Measurements from ENCODE around the gene NFYC. TPM values are rescaled to one million over a fixed set of nuclear protein-coding genes. Genes with fewer than 3 reads are reported as not detected.

Gene NFYC
- total RNA-seq, 2 donors from 2014 or later, result 46.9 to 62.2 TPM

DNA sequence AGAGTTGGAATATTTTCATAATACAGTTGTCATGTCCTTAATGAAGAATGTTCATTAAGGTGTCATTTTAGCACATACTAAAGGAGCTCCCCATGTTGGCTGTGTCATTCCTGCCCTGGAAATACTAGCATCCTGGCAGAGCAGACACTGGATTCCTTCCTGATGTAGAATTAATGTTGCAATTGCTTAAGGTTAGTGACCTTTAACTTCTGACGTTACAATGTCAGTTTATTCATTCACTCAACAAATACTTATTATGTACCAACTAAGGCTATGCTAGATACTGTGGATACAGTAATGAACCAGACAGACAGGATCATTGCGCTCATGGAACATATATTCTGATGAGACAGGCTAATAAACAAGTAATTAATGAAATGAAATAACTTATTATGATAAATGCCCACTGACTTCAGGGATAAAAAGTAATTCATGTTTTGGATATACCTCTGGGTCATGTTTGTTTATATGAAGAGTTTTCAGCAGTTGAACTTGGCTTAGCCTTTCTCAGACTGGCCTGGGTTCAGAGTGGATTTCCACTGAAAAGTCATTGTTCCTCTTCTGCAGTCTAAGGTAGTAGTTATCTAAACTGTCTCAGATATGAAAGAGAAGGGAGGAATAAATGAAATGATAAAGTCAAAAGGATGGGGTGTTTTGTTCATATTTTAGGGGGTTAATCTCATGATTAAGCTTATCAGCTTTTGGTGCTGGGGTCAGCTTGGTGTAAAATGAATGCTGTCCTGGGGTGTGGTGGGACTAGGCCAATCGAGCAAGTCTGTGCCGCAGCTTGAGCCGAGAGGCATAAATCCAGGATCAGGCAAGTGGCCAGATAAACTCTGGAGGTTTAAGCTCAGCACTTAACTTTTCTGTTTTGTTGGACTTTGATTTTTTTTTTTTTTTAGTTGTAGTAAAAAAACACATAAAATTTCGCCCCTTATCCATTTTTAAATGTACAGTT is 48.8 kb downstream of the NFYC start:
- no peak overlapping the region for H3K9ac ChIP-seq (ENCODE audit: low read depth in 2 of 2, low read length in 2 of 2)
- TF ChIP-seq, protein P1, sequence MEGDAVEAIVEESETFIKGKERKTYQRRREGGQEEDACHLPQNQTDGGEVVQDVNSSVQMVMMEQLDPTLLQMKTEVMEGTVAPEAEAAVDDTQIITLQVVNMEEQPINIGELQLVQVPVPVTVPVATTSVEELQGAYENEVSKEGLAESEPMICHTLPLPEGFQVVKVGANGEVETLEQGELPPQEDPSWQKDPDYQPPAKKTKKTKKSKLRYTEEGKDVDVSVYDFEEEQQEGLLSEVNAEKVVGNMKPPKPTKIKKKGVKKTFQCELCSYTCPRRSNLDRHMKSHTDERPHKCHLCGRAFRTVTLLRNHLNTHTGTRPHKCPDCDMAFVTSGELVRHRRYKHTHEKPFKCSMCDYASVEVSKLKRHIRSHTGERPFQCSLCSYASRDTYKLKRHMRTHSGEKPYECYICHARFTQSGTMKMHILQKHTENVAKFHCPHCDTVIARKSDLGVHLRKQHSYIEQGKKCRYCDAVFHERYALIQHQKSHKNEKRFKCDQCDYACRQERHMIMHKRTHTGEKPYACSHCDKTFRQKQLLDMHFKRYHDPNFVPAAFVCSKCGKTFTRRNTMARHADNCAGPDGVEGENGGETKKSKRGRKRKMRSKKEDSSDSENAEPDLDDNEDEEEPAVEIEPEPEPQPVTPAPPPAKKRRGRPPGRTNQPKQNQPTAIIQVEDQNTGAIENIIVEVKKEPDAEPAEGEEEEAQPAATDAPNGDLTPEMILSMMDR (IDR thresholded peaks at IDR 0.05), result no peak
- peak; percentile 38 for DNase-seq
- intact Hi-C loops (cut with DNase I), result no loop called here
- H3K9me3 ChIP-seq, result no peaks in the 10 kb centered on the region
- H3K27ac ChIP-seq, result no peak overlapping the region
- H3K4me1 ChIP-seq, result no peaks in the 10 kb centered on the region
- no peaks in the 10 kb centered on the region for H3K36me3 ChIP-seq
- no peaks in the 10 kb centered on the region for H3K27me3 ChIP-seq
- H3K4me3 ChIP-seq, result no peak overlapping the region

DNA sequence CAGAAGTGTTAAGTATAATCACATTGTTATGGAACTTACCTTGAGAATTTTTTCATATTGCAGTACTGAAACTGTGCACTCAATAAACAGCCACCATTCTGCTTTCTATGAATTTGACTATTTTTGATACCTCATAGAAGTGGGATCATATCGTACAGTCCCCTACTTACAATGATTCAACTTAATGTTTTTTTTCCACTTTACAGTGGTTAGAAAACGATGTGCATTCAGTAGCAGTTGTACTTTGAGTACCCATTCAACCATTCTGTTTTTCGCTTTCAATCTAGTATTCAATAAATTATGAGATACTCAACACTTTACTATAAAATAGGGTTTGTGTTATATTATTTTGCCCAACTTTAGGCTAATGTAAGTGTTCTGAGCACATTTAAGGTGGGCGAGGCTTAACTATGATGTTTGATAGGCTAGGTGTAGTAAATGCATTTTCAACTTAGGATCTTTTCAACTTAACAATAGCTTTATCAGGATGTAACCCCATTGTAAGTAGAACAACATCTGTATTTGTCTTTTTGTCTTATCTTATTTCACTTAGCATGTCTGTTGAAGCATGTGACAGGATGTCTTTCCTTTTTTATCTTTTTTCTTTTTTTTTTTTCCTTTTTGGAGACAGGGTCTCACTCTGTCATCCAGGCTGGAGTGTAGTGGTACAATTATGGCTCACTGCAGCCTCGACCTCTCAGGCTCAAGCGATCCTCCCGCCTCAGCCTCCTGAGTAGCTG is 49.7 kb downstream of the NFYC start:
- Histone ChIP-seq H3K27me3 (no peaks in the 10 kb centered on the region), H3K9ac (ENCODE audit: low read depth in 2 of 2, low read length in 2 of 2) (no peak overlapping the region), H3K9me3 (no peaks in the 10 kb centered on the region), H3K36me3 (no peaks in the 10 kb centered on the region), H3K27ac (no peak overlapping the region), H3K4me1 (no peaks in the 10 kb centered on the region), H3K4me3 (no peak overlapping the region)
- TF ChIP-seq, protein P1 (IDR thresholded peaks at IDR 0.05), result no peak
- DNase-seq, result no peak
- intact Hi-C loops (cut with DNase I), result no loop called here

DNA sequence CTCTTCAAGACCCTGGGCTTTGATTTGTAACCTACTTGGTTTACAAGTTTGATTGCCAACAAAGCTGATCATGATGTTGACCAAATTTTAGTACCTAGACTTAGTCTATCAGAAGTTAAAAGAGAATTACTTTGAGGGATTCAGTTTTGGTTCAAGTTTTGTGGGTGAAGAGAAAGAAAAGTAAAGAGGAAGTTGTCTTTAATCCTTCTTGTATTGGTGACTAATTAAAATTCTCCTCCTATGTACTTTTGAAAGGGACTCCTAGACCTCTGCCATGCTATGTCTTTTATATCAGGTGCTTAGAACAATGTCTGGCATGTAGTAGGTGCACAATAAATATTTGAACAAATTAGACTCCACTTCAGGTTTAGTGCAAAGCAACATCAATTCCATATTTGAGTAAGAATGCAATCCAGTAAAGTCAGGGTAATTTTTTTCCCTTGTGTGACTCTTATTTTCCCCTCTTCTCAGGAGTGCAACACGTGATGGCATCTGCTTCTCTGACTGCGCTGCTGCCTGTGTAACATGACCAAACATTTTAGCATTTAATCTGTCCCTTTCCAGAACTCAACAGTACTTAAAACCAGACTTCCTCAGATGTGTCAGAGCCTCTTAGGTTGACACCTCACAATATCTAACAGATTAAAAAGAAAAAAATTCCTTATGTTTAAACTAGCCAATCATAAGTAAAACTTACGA is 51.0 kb downstream of the NFYC start:
- Histone ChIP-seq H3K36me3 (no peaks in the 10 kb centered on the region), H3K9me3 (no peaks in the 10 kb centered on the region), H3K4me1 (no peaks in the 10 kb centered on the region), H3K27me3 (no peaks in the 10 kb centered on the region), H3K4me3 (no peak overlapping the region), H3K27ac (no peak overlapping the region), H3K9ac (ENCODE audit: low read depth in 2 of 2, low read length in 2 of 2) (no peak overlapping the region)
- intact Hi-C loops (cut with DNase I), result no loop called here
- DNase-seq, result no peak
- TF ChIP-seq, protein P1 (IDR thresholded peaks at IDR 0.05), result no peak

DNA sequence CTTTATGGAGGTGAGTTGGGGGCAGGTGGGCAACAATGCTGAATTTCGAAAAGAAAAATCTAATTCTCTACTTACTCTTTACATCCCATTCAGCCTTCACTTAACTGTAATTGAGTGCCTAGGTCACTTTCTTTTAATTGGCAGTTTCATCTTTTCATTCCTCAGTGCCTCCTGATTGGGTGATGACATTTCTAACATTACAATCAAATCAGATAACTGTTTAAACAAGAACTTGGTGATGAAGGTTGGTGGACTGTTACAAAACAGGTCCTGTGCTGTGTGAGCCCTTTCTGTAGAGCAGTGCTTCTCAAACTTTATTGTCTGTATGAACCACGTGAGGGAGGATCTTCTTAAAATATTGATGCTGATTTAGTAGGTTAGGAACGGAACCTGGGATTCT is 51.9 kb downstream of the NFYC start:
- no peaks in the 10 kb centered on the region for H3K9me3 ChIP-seq
- DNase-seq, result no peak
- no peaks in the 10 kb centered on the region for H3K36me3 ChIP-seq
- no peaks in the 10 kb centered on the region for H3K27me3 ChIP-seq
- no peaks in the 10 kb centered on the region for H3K4me1 ChIP-seq
- TF ChIP-seq, protein P1 (IDR thresholded peaks at IDR 0.05), result no peak
- H3K27ac ChIP-seq, result no peak overlapping the region
- H3K9ac ChIP-seq (ENCODE audit: low read depth in 2 of 2, low read length in 2 of 2), result no peak overlapping the region
- H3K4me3 ChIP-seq, result no peak overlapping the region
- intact Hi-C loops (cut with DNase I), result no loop called here

DNA sequence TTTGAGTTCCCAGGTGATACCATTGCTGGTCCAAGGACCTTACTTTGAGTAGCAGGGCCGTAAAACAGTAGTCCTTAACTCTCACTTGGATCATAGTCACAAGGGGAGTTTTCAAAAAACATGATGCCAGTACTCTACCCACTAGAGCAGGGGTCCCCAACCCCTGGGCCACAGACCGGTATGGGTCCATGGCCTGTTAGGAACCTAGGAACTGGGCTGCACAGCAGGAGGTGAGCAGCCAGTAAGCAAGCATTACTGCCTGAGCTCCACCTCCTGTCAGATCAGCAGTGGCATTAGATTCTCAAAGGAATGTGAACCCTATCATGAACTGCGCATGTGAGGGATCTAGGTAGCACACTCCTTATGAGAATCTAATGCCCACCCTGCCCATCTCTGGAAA is 52.4 kb downstream of the NFYC start:
- Histone ChIP-seq H3K4me1 (no peaks in the 10 kb centered on the region), H3K9ac (ENCODE audit: low read depth in 2 of 2, low read length in 2 of 2) (no peak overlapping the region), H3K36me3 (no peaks in the 10 kb centered on the region), H3K27ac (no peak overlapping the region), H3K4me3 (no peak overlapping the region), H3K27me3 (no peaks in the 10 kb centered on the region), H3K9me3 (no peaks in the 10 kb centered on the region)
- TF ChIP-seq, protein P1 (IDR thresholded peaks at IDR 0.05), result no peak
- intact Hi-C loops (cut with DNase I), result no loop called here
- DNase-seq, result no peak
